Large intestine (tissue), 3 donors: ENCODE measurements around the gene DEDD2. TPM values are rescaled to one million over a fixed set of nuclear protein-coding genes. Genes with fewer than 3 reads are reported as not detected.

ENCODE experiments used
- DNase-seq, 2 donors: peaks; one replicate each; pipeline versions ENCODE4 v3.0.0 to v3.0.0-alpha.2; 2013
- H3K27ac ChIP-seq: one replicate; pipeline ENCODE4 v1.5.1; 2013; ENCODE audit warnings: low read length
- H3K27me3 ChIP-seq: 2 replicates; pipeline ENCODE4 v1.6.1; 2013; ENCODE audit warnings: low read length; ENCODE audit not compliant: control insufficient read depth, insufficient read depth
- H3K36me3 ChIP-seq: 2 replicates; pipeline ENCODE4 v1.6.1; 2013; ENCODE audit warnings: low read length; ENCODE audit not compliant: control insufficient read depth, insufficient read depth
- H3K4me1 ChIP-seq: one replicate; pipeline ENCODE4 v1.6.1; 2013; ENCODE audit warnings: low read length; ENCODE audit not compliant: control insufficient read depth, insufficient read depth
- H3K4me3 ChIP-seq: one replicate; pipeline ENCODE4 v1.5.1; 2013; ENCODE audit warnings: low read length
- H3K9me3 ChIP-seq: one replicate; pipeline ENCODE4 v1.6.1; 2013; ENCODE audit warnings: mild to moderate bottlenecking, low read depth, low read length, moderate library complexity; ENCODE audit not compliant: control insufficient read depth
- WGBS: methylation state at CpG from one replicate; pipeline ENCODE4 v1.1.5; 2013; ENCODE audit warnings: low lambda C conversion rate; ENCODE audit not compliant: insufficient coverage; 5-methylcytosine and 5-hydroxymethylcytosine counted together
- polyA plus RNA-seq: library from polyadenylated mRNA; unstranded; fragments of 120-200 nt; gene quantifications from one replicate; pipeline ENCODE4 v1.2.1, GENCODE V29; 2013

Gene DEDD2
- polyA plus RNA-seq, 1 donor: 30.7 TPM

DNA sequence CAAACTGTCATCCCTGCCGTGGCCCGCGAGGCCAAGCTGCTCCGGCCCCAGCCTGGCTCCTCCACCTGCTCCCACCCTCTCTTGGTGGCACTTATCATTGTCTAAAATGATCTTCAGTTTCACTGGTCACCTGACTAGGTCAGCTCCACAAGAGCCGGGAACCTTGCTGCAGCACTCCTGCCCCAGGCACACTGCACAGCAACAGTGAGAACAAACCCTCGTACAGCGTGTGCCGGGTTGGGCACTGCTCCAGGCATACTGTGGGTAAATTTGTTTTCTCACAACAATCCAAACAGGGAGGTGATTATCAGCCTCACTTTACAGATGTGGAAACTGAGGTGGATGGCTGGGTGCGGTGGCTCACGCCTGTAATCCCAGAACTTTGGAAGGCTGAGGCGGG, 8.9 kb downstream of the DEDD2 start:
- H3K27me3 ChIP-seq: no peaks in the 10 kb centered on the region
- H3K4me3 ChIP-seq: no peak overlapping the region
- peaks cover 71% of the 10 kb centered on the region for H3K36me3 ChIP-seq
- no peaks in the 10 kb centered on the region for H3K4me1 ChIP-seq
- DNase-seq: no peak
- no peak overlapping the region for H3K27ac ChIP-seq
- no CpG with 5 or more reads among the region's 11 CpGs for WGBS
- H3K9me3 ChIP-seq: no peaks in the 10 kb centered on the region

GRCh38 chr19:42207767-42208271, 9.7 kb downstream of the DEDD2 start:
- Histone ChIP-seq H3K4me3 (no peak overlapping the region), H3K4me1 (no peaks in the 10 kb centered on the region), H3K36me3 (peaks cover 70% of the 10 kb centered on the region), H3K27ac (no peak overlapping the region), H3K9me3 (no peaks in the 10 kb centered on the region), H3K27me3 (no peaks in the 10 kb centered on the region)
- DNase-seq: no peak
- no CpG with 5 or more reads among the region's 6 CpGs for WGBS

- Histone ChIP-seq H3K4me3 (no peak overlapping the region), H3K4me1 (no peaks in the 10 kb centered on the region)
- no CpG with 5 or more reads among the region's 14 CpGs for WGBS
These were observed 10.4 kb downstream of the DEDD2 start for GRCh38 chr19:42206871-42207755.

GRCh38 chr19:42204664-42205063, 12.8 kb downstream of the DEDD2 start:
- H3K36me3 ChIP-seq: peaks cover 88% of the 10 kb centered on the region
- H3K4me1 ChIP-seq: no peaks in the 10 kb centered on the region
- no CpG with 5 or more reads among the region's 6 CpGs for WGBS

More at GRCh38 chr19:42206871-42207755, 10.4 kb downstream of the DEDD2 start:
- no peak for DNase-seq
- Histone ChIP-seq H3K27me3 (no peaks in the 10 kb centered on the region), H3K9me3 (no peaks in the 10 kb centered on the region), H3K27ac (no peak overlapping the region), H3K36me3 (peaks cover 71% of the 10 kb centered on the region)

DNA sequence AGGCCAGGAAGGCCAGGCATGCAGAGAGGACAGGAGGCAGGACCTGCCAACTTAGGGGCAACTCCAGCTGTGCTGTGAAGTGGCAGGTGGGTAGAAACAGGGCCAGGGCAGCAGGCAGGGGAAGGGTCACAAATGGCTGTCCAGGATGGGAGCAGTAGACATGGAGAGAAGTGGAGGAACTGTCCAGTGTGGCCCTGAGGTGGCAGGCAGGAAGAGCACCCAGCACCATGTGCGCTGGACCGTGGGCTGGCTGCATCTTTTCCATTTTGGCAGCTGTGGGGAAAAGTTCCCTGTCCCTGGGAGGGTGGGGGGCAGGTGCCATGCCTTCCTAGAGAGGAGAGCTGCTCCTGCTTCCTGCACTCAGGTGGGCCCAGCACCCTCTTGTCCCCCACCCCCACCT, 13.8 kb downstream of the DEDD2 start:
- Histone ChIP-seq H3K9me3 (no peaks in the 10 kb centered on the region), H3K36me3 (peaks cover 88% of the 10 kb centered on the region), H3K27me3 (no peaks in the 10 kb centered on the region), H3K4me1 (no peaks in the 10 kb centered on the region), H3K4me3 (no peak overlapping the region), H3K27ac (no peak overlapping the region)
- DNase-seq: no peak
- no CpG with 5 or more reads among the region's 2 CpGs for WGBS

More at GRCh38 chr19:42204664-42205063, 12.8 kb downstream of the DEDD2 start:
- Histone ChIP-seq H3K27me3 (no peaks in the 10 kb centered on the region), H3K9me3 (no peaks in the 10 kb centered on the region), H3K27ac (no peak overlapping the region), H3K4me3 (no peak overlapping the region)
- no peak for DNase-seq

DNA sequence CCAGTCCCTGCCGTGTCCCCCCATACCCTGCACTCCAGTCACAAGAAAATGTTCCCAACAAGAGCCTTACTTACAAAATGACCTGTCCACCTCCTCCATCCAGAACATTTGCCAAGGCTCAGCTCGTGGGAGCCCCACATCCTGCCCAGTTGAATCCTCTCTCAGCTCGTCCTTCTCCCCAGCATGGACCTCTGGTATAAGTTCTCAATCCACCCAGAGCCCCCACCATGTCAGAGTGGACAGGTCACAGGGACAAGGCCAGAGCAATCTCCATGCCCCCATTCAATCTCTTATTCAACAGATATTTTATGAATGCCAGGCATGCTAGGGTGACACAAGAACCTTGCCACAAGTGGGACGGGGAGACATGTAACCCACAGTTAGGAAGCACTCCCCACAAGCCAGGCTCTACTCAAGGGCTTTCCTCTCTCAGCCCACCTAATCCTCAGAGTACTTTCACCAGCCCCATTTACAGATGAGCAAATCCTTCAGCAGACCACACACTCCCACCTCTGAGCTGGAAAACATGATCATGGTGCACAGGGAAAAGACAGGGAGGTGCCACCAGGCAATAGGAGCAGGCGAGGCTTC, 15.1 kb downstream of the DEDD2 start:
- Histone ChIP-seq H3K27me3 (no peaks in the 10 kb centered on the region), H3K4me1 (peaks cover 4% of the 10 kb centered on the region), H3K27ac (no peak overlapping the region), H3K4me3 (no peak overlapping the region), H3K9me3 (no peaks in the 10 kb centered on the region), H3K36me3 (peaks cover 86% of the 10 kb centered on the region)
- no peak for DNase-seq
- WGBS: no CpG with 5 or more reads among the region's 5 CpGs

DNA sequence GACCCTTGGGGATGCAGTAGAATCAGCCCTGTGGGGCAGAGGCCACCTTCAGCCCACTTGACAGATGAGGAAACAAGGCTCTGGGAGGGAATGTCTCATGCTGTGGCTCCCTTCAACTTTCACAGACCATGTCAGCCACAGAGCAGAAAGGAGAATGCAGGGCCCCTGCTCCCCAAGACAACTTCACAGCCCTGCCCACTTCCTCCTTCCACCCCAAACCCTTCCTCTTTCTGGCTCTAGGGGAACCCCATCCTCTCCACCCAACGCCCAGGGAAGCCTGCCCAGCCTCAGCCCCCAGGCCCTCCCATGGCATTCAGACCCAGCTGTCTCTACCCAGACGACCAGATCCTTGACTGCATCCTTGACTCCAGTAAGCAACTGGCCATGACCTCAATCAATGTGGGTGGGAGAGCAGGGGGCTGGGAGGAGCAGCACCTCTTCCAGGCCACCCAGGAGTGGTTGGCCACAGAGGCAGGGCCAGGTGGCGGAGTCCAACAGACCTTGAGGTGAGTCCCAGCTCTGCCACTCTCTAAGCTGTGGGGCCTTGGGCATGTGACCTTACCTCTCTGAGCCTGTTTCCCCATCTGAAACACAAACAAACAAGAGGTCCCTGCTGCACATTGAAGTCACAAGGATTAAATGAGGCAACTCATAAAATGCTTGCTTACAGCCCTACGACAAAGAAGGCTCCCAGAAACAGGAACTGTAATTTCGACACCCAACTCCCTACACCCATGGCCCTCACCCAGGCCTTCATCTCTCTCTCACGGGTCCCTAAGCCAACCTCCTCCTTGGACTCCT, 15.8 kb downstream of the DEDD2 start:
- Histone ChIP-seq H3K4me3 (no peak overlapping the region), H3K27ac (peak overlapping the region; percentile 36), H3K4me1 (peaks cover 7% of the 10 kb centered on the region), H3K27me3 (no peaks in the 10 kb centered on the region), H3K36me3 (peaks cover 80% of the 10 kb centered on the region), H3K9me3 (no peaks in the 10 kb centered on the region)
- 83% methylated on average over 2 of the region's 6 CpGs for WGBS
- no peak for DNase-seq

GRCh38 chr19:42200116-42200715, 17.3 kb downstream of the DEDD2 start:
- WGBS: no CpG with 5 or more reads among the region's 5 CpGs
- Histone ChIP-seq H3K9me3 (no peaks in the 10 kb centered on the region), H3K36me3 (peaks cover 72% of the 10 kb centered on the region), H3K4me3 (no peak overlapping the region), H3K27ac (no peak overlapping the region), H3K4me1 (peaks cover 7% of the 10 kb centered on the region), H3K27me3 (no peaks in the 10 kb centered on the region)
- no peak for DNase-seq

DNA sequence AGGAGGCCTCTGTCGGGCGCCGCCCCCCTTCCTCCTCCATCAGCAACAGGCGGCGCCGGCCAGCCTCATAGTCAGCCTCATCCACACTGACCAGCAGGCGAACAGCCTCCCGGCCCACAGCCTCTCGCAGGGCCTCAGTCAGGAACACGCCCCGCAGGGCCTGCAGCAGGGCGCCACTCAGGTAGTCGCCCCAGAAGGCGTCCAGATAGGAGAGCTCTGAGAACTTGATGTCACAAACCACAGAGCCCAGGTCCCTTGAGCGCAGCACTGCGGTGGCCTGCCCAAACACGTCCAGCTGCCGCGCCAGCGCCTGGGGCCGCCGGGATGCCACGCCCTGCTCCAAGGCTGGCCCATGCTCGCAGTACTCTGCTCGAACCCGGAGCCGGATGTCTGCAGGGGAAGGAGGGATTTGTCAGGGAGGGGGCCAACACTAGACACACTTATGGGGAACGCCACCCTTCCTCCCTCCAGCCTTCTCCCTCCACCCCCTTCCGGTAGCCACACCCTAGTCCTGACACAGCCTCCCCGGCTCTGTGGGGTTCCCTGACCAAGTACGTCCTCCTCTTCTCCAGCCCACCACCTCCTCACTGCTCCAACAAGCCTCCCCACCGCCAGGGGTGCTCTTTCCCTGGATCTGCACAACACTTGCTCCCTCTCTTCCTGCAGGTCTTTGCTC, 17.9 kb downstream of the DEDD2 start:
- no CpG with 5 or more reads among the region's 32 CpGs for WGBS
- no peaks in the 10 kb centered on the region for H3K27me3 ChIP-seq
- no peak overlapping the region for H3K27ac ChIP-seq
- H3K4me1 ChIP-seq: peaks cover 7% of the 10 kb centered on the region
- H3K4me3 ChIP-seq: no peak overlapping the region
- peaks cover 72% of the 10 kb centered on the region for H3K36me3 ChIP-seq
- DNase-seq: no peak
- H3K9me3 ChIP-seq: no peaks in the 10 kb centered on the region
